GM18907 (cell line): ENCODE results near the gene AGMO.
"Not testable (repeated sequence)": the region's sequence is repeated elsewhere in the genome, so short reads cannot be mapped to it uniquely, and the experiment has no call there.

ENCODE experiments used
- ATAC-seq: cut with Tn5 transposase; IDR thresholded peaks from one replicate; pipeline ENCODE4 v1.9.1; 2021; ENCODE audit warnings: mild to moderate bottlenecking, moderate library complexity; ENCODE audit not compliant: unreplicated experiment

Gene AGMO

DNA sequence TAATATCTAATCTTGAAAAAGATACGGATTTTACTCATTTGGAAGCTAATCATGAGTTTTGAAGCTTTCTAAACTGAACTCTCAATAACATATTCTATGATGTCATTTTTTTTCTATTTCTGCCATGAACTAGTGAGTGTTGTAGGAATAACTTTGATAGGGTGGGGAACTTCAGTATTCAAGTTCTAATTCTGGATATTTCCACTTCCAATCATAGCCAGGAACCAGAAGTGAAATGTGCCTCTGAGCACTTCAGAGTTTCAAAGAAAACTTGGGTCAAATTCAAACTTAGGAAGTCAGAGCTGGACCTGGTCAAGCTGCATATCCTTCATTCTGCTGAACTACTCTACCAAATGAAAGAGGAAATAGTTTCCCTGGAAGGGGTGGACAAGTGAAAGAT lies 847 bp downstream of the AGMO start:
- ATAC-seq: no peak

- no peak for ATAC-seq
Measured at GRCh38 chr7:15559416-15559928, 2.3 kb downstream of the AGMO start.

GRCh38 chr7:15558756-15559155 lies 3.1 kb downstream of the AGMO start:
- ATAC-seq: no peak

DNA sequence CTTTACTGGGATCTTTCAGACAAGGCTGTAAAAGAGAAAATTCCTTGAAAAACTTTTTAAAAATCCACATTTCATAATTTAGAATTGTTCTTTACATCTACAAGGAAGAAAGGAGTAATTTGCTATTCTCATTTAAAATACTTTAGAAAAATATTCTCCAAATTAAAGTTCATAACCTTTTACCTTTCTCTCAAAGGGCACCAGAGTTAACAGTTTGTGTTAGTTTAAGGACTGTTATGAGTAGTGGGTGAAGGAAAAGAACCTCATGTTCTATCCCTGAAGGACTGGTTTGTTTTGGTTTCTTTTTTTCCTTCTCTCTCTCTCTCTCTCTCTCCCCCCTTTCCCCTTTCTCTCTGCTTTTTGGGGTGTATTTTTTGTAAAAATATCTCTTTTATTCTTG lies 4.1 kb downstream of the AGMO start:
- ATAC-seq: no peak

GRCh38 chr7:15557186-15557585 lies 4.6 kb downstream of the AGMO start:
- ATAC-seq: no peak

GRCh38 chr7:15556339-15557105 lies 5.3 kb downstream of the AGMO start:
- no peak for ATAC-seq

DNA sequence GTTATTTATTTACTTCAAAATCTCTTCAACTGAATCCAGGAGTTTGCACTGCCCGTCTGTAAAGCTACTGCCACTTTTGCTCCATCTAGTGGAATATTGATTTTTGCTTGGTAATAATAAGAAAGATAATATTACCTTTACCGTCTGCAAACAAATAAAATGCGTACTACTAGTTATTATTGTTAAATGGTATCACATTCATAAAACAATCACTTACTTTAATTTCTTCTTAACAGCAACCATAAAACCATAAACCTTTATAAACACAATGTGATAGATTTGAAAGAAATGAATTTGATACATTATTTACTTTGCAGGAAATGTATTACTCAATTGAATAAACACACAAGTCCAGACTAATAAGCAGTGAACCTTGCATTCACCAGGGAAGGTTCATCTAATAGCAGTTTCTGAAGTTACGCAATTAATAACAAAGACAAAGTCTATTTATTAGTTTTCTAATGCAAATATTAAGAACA lies 6.4 kb downstream of the AGMO start:
- no peak for ATAC-seq

DNA sequence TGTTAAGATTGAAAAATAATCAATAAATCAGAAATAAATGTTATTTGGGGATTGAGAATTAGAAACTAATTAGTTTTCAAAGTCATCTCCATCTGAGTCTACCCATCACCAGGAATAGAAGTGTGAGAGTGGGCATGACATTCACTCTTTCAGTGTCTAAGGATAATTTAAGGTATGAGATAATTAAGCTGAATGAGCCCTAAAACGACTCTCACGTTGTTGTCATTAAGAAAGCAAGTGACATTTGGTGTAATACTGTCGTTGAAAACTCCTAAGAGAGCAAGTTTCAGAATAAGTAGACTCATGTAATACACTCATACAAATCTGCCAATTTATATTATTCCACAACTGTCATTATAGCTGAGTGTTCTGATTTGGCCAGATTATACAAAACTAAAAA lies 7.1 kb downstream of the AGMO start:
- ATAC-seq: no peak

GRCh38 chr7:15554081-15554480 lies 7.7 kb downstream of the AGMO start:
- no peak for ATAC-seq

DNA sequence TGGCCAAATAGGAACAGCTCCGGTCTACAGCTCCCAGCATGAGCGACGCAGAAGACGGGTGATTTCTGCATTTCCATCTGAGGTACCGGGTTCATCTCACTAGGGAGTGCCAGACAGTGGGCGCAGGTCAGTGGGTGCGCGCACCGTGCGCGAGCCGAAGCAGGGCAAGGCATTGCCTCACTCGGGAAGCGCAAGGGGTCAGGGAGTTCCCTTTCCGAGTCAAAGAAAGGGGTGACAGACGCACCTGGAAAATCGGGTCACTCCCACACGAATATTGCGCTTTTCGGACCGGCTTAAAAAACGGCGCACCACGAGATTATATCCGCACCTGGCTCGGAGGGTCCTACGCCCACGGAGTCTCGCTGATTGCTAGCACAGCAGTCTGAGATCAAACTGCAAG lies 14.5 kb downstream of the AGMO start:
- ATAC-seq: not testable (repeated sequence)

- ATAC-seq: no peak
Measured at GRCh38 chr7:15546272-15546792, 15.5 kb downstream of the AGMO start.

- no peak for ATAC-seq
Measured at GRCh38 chr7:15544050-15544449, 17.8 kb downstream of the AGMO start.

DNA sequence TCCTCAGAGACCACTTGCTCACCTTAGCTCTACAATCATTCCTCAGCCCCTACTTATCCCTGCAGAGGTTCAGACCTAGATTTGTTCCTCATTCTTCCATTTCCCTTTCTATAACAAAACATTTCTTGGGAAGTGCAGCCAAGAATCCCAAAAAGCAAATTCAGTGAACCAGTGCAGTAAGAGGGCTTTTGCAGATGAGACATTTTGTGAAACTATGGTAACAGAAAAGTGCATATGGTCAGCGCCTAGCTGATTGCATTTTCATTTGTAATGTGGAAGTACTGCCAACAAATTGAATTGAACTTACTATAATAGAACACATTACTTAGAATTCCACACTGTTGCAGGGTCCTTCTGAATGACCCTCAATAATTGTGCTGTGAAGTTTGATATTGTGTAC lies 18.6 kb downstream of the AGMO start:
- ATAC-seq: no peak

GRCh38 chr7:15527648-15528047 lies 34.2 kb downstream of the AGMO start:
- no peak for ATAC-seq

- ATAC-seq: no peak
Measured at GRCh38 chr7:15525652-15526263, 36.1 kb downstream of the AGMO start.

DNA sequence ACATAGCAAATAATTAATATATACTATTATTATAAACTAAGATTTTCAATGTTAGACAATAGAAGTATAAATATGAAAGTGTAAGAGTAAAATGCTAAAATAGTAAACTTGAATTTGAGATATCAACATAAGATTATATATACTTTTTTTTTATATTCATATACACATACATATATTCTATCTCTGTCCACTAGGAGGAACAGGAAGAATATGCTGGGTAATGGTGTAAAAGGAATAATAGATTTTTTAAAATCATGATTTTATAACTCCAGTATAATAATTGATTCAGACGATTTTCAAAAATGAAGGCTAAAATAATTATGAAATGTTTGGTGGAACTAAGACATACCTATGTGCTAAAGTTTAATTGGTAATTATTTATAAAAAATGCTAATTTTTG lies 37.7 kb downstream of the AGMO start:
- ATAC-seq: no peak

- not testable (repeated sequence) for ATAC-seq
Measured at GRCh38 chr7:15517865-15518264, 44.0 kb downstream of the AGMO start.

DNA sequence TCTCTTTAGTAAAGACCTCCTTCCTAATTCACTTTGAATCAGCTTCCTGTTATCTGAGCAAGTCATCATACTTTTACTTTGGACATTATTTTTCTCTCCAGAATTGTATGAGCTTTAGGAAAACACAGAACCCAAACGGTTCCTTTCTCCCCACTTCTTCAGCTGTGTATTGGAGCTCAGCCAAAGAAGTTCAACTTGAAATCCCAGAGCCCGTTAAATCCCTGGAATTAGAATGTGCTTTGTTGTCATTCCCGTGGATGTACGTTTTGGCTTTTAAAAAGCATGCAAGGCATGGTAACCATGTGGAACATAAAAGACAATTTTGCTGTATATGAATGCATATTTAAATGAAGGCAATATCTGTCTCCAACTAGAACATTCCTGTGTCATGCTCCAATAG lies 46.6 kb downstream of the AGMO start:
- no peak for ATAC-seq

GRCh38 chr7:15508258-15508657 lies 53.6 kb downstream of the AGMO start:
- ATAC-seq: no peak

DNA sequence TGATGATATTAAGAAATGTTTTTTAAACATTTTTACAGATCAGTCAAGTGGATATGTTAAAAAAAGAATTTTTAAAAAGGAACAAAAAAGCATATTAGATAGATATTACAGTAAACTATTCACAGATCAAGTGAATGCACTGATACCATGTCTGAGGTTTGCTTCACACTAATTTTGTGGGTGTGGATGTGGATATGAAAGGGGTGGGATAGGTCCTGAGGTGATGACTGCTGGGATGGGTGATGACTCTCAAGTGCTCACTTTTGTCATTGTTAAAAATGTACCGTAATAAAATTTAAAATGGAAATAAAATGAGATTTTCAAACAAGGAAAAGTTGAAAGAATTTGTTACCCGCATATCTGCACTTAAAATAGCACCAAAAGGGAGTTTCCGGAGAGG lies 54.1 kb downstream of the AGMO start:
- no peak for ATAC-seq

GRCh38 chr7:15507171-15507570 lies 54.6 kb downstream of the AGMO start:
- ATAC-seq: no peak

DNA sequence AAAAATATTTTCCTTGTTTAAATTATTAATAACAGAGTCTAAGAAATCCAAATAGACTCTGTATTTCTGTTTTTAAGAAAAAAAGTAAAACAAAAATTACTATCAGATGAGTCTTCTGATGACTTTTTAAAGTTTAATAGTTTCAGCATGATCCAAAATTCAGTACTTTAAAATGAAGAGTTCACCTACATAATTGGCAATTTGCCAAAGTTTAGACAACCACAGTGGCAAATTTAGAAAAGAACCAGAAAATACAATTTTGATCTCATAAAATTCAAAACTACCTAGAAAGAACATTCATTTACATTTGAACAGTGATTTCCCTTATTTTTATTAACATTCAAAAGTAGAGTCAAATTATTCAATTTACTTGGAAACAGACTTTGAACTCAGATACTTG lies 56.1 kb downstream of the AGMO start:
- ATAC-seq: no peak
